IPS DF 6.9 (cell line): ENCODE results near the gene SCAF11.
"Not testable (repeated sequence)": the region's sequence is repeated elsewhere in the genome, so short reads cannot be mapped to it uniquely, and the experiment has no call there.

Experiments
- DNase-seq: peaks from one replicate; pipeline ENCODE4 v3.0.0-alpha.2; 2013; ENCODE audit warnings: low read depth, low spot score
- H3K27ac ChIP-seq: one replicate; pipeline ENCODE4 v1.5.1; 2013; ENCODE audit warnings: low read length, control low read depth
- H3K27me3 ChIP-seq: 2 replicates; pipeline ENCODE4 v1.6.1; 2013; ENCODE audit warnings: mild to moderate bottlenecking, low read length; ENCODE audit not compliant: control insufficient read depth, insufficient read depth
- H3K36me3 ChIP-seq: 2 replicates; pipeline ENCODE4 v1.6.1; 2013; ENCODE audit warnings: low read length; ENCODE audit not compliant: control insufficient read depth, insufficient read depth
- H3K4me1 ChIP-seq: 2 replicates; pipeline ENCODE4 v1.6.1; 2013; ENCODE audit warnings: low read length; ENCODE audit not compliant: control insufficient read depth, insufficient read depth
- H3K4me3 ChIP-seq: 2 replicates; pipeline ENCODE4 v1.5.1; 2013; ENCODE audit warnings: mild to moderate bottlenecking, low read length
- H3K9me3 ChIP-seq: 2 replicates; pipeline ENCODE4 v1.6.1; 2013; ENCODE audit warnings: low read length, inconsistent platforms; ENCODE audit not compliant: control insufficient read depth, insufficient read depth
- WGBS: extraction: QIAGEN DNeasy Blood & Tissue Kit; methylation state at CpG from one replicate; pipeline ENCODE4 v1.1.7; 2013; ENCODE audit warnings: mixed read lengths, missing lambda C conversion rate; ENCODE audit not compliant: insufficient read length, insufficient coverage; 5-methylcytosine and 5-hydroxymethylcytosine counted together

The SCAF11 gene

GRCh38 chr12:46004715-46005114 lies 14.3 kb upstream of the SCAF11 start:
- H3K9me3 ChIP-seq: no peaks in the 10 kb centered on the region
- no peaks in the 10 kb centered on the region for H3K27me3 ChIP-seq
- H3K4me1 ChIP-seq: no peaks in the 10 kb centered on the region
- no peaks in the 10 kb centered on the region for H3K36me3 ChIP-seq
- no CpG with 5 or more reads among the region's 4 CpGs for WGBS
- H3K27ac ChIP-seq: no peak overlapping the region
- no peak overlapping the region for H3K4me3 ChIP-seq
- no peak for DNase-seq

- no CpG with 5 or more reads among the region's 30 CpGs for WGBS
- H3K9me3 ChIP-seq, H3K27ac ChIP-seq, H3K36me3 ChIP-seq, DNase-seq, H3K4me1 ChIP-seq, H3K27me3 ChIP-seq, H3K4me3 ChIP-seq: not testable (repeated sequence)
Observed at GRCh38 chr12:46000076-46000475, 9.7 kb upstream of the SCAF11 start.

- no peaks in the 10 kb centered on the region for H3K9me3 ChIP-seq
- DNase-seq: no peak
- no peaks in the 10 kb centered on the region for H3K27me3 ChIP-seq
- no CpG with 5 or more reads among the region's 2 CpGs for WGBS
- no peak overlapping the region for H3K27ac ChIP-seq
- H3K36me3 ChIP-seq: no peaks in the 10 kb centered on the region
- no peaks in the 10 kb centered on the region for H3K4me1 ChIP-seq
- no peak overlapping the region for H3K4me3 ChIP-seq
Observed at GRCh38 chr12:45994736-45995135, 4.4 kb upstream of the SCAF11 start.

GRCh38 chr12:45991284-45992249 lies 1.2 kb upstream of the SCAF11 start:
- H3K9me3 ChIP-seq: no peaks in the 10 kb centered on the region
- no peaks in the 10 kb centered on the region for H3K27me3 ChIP-seq
- no peaks in the 10 kb centered on the region for H3K4me1 ChIP-seq
- no peaks in the 10 kb centered on the region for H3K36me3 ChIP-seq
- H3K4me3 ChIP-seq: peak overlapping the region; percentile 53
- no peak for DNase-seq
- no peak overlapping the region for H3K27ac ChIP-seq
- WGBS: no CpG with 5 or more reads among the region's 71 CpGs

GRCh38 chr12:45989721-45990467 lies 480 bp downstream of the SCAF11 start:
- H3K4me1 ChIP-seq: no peaks in the 10 kb centered on the region
- peak overlapping the region; percentile 83 for H3K4me3 ChIP-seq
- H3K27me3 ChIP-seq: no peaks in the 10 kb centered on the region
- H3K36me3 ChIP-seq: no peaks in the 10 kb centered on the region
- WGBS: no CpG with 5 or more reads among the region's 71 CpGs
- no peak for DNase-seq
- no peaks in the 10 kb centered on the region for H3K9me3 ChIP-seq
- no peak overlapping the region for H3K27ac ChIP-seq

- peak overlapping the region; percentile 83; the same call in 1 of the 2 replicates for H3K4me3 ChIP-seq
Observed at GRCh38 chr12:45989287-45989686, 1.1 kb downstream of the SCAF11 start.

GRCh38 chr12:45988264-45988663 lies 2.1 kb downstream of the SCAF11 start:
- no peaks in the 10 kb centered on the region for H3K36me3 ChIP-seq
- H3K4me3 ChIP-seq: no peak overlapping the region
- H3K27ac ChIP-seq: no peak overlapping the region
- no peak for DNase-seq
- H3K27me3 ChIP-seq: no peaks in the 10 kb centered on the region
- 100% methylated on average over 1 of the region's 3 CpGs for WGBS
- no peaks in the 10 kb centered on the region for H3K4me1 ChIP-seq
- H3K9me3 ChIP-seq: no peaks in the 10 kb centered on the region

More at GRCh38 chr12:45989287-45989686, 1.1 kb downstream of the SCAF11 start:
- Histone ChIP-seq H3K27ac (no peak overlapping the region), H3K4me1 (no peaks in the 10 kb centered on the region), H3K9me3 (no peaks in the 10 kb centered on the region), H3K27me3 (no peaks in the 10 kb centered on the region), H3K36me3 (no peaks in the 10 kb centered on the region)
- DNase-seq: no peak
- no CpG with 5 or more reads among the region's 10 CpGs for WGBS

- no peaks in the 10 kb centered on the region for H3K4me1 ChIP-seq
- no peaks in the 10 kb centered on the region for H3K27me3 ChIP-seq
- no CpG with 5 or more reads among the region's 3 CpGs for WGBS
- H3K27ac ChIP-seq: no peak overlapping the region
- DNase-seq: no peak
- no peaks in the 10 kb centered on the region for H3K36me3 ChIP-seq
- H3K9me3 ChIP-seq: no peaks in the 10 kb centered on the region
- H3K4me3 ChIP-seq: no peak overlapping the region
Observed at GRCh38 chr12:45987340-45987727, 3.0 kb downstream of the SCAF11 start.

GRCh38 chr12:45986641-45987339 lies 3.6 kb downstream of the SCAF11 start:
- H3K27me3 ChIP-seq: no peaks in the 10 kb centered on the region
- H3K36me3 ChIP-seq: no peaks in the 10 kb centered on the region
- no peaks in the 10 kb centered on the region for H3K9me3 ChIP-seq
- H3K27ac ChIP-seq: no peak overlapping the region
- no CpG with 5 or more reads among the region's 5 CpGs for WGBS
- H3K4me1 ChIP-seq: no peaks in the 10 kb centered on the region
- no peak for DNase-seq
- H3K4me3 ChIP-seq: no peak overlapping the region
